ENCODE data around the gene FXN.
"Not testable (repeated sequence)": the region's sequence is repeated elsewhere in the genome, so short reads cannot be mapped to it uniquely, and the experiment has no call there.

The FXN gene

DNA sequence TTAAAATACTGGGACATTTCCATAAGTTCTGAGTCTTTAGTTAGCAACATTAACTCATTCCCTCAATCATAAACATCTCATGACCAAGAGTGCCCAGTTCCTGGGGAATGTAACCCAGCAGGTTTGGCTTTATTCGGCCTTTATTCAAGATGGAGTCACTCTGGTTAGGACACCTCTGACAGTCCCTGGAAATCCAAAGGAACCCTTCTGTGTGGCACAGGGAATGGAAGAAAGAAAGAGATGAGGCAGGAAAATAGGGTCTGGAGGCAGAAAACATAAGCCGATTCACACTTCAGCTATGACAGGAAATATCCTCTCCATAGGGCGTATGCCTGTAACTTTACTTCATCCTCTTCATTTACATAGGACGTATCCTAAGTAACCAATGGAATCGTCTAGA, 53.5 kb downstream of the FXN start:
- H3K4me1 ChIP-seq (ENCODE audit: control insufficient read depth, insufficient read depth, low read length) = peaks cover 12% of the 10 kb centered on the region
- no peaks in the 10 kb centered on the region for H3K36me3 ChIP-seq (ENCODE audit: control insufficient read depth, insufficient read depth, low read length, severe bottlenecking)
- H3K9ac ChIP-seq (ENCODE audit: low read length) = no peak overlapping the region
- DNase-seq (ENCODE audit: low read depth) = no peak
- no peak overlapping the region for H3K4me3 ChIP-seq (ENCODE audit: low read length)
- no peaks in the 10 kb centered on the region for H3K9me3 ChIP-seq (ENCODE audit: control insufficient read depth, low read length)
- H3K27me3 ChIP-seq (replicated peaks; ENCODE audit: control insufficient read depth, insufficient read depth, low read length) = no peaks in the 10 kb centered on the region

- H3K27me3 ChIP-seq (replicated peaks; ENCODE audit: control insufficient read depth, insufficient read depth, low read length) = no peaks in the 10 kb centered on the region
Observed at GRCh38 chr9:69089491-69089890, 53.9 kb downstream of the FXN start.

DNA sequence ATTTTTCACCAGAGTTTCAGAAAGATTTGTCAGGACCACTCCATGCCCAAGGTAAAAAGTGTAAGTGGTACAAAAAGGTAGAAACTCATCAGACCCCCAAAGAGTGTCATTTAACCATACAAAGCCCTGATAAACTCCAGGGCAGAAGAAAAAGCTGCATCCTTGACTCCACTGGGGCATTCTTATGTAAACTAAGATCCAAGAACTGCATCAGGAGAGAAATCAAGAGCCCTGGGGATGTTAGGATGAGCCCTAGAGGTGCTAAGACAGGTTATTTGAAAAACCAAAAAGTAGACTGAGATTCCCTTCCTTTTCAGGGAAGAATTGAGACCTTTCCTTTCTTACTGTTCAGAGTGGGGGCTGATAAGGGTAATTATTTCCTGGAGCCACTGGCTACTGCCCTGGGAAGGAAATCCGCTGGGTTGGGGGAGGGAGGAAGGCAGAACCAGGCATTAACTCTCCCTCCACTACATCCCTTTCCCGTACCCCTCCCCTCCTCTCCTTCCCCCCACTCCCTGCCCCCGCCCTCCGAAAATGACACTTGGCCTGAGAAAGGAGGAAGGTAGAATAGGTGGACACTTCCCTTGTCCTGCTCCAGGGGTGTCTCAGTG, 54.7 kb downstream of the FXN start:
- Histone ChIP-seq H3K27me3 (replicated peaks; ENCODE audit: control insufficient read depth, insufficient read depth, low read length) (no peaks in the 10 kb centered on the region), H3K36me3 (ENCODE audit: control insufficient read depth, insufficient read depth, low read length, severe bottlenecking) (no peaks in the 10 kb centered on the region), H3K4me1 (ENCODE audit: control insufficient read depth, insufficient read depth, low read length) (peaks cover 12% of the 10 kb centered on the region), H3K9me3 (ENCODE audit: control insufficient read depth, low read length) (no peaks in the 10 kb centered on the region), H3K9ac (ENCODE audit: low read length) (no peak overlapping the region), H3K4me3 (ENCODE audit: low read length) (no peak overlapping the region)
- DNase-seq (ENCODE audit: low read depth) = no peak

More at GRCh38 chr9:69089491-69089890, 53.9 kb downstream of the FXN start:
- DNase-seq (ENCODE audit: low read depth) = no peak
- Histone ChIP-seq H3K36me3 (ENCODE audit: control insufficient read depth, insufficient read depth, low read length, severe bottlenecking) (no peaks in the 10 kb centered on the region), H3K4me3 (ENCODE audit: low read length) (no peak overlapping the region), H3K9ac (ENCODE audit: low read length) (no peak overlapping the region), H3K4me1 (ENCODE audit: control insufficient read depth, insufficient read depth, low read length) (peaks cover 12% of the 10 kb centered on the region), H3K9me3 (ENCODE audit: control insufficient read depth, low read length) (no peaks in the 10 kb centered on the region)

DNA sequence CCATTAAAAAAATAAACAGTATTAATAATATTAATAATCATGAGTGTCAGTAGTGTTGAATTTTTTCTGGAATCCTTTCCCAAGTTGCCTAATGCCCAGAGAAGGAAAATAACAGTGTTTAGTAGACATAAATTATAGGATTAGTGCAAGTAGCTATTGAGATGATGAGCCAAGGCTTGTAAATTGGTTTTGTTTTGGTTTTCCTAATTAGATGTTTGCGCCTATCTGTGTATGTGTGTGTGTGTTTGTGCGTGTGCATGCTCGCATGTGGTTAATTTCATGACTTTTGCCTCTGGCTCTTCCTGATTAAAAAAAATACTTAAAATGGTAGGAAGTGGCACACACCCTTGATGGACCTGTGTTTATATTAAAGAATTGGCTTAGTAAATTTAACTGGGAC, 55.4 kb downstream of the FXN start:
- H3K9ac ChIP-seq (ENCODE audit: low read length) = no peak overlapping the region
- no peaks in the 10 kb centered on the region for H3K36me3 ChIP-seq (ENCODE audit: control insufficient read depth, insufficient read depth, low read length, severe bottlenecking)
- no peak for DNase-seq (ENCODE audit: low read depth)
- H3K4me1 ChIP-seq (ENCODE audit: control insufficient read depth, insufficient read depth, low read length) = peaks cover 8% of the 10 kb centered on the region
- H3K9me3 ChIP-seq (ENCODE audit: control insufficient read depth, low read length) = no peaks in the 10 kb centered on the region
- H3K4me3 ChIP-seq (ENCODE audit: low read length) = no peak overlapping the region
- no peaks in the 10 kb centered on the region for H3K27me3 ChIP-seq (replicated peaks; ENCODE audit: control insufficient read depth, insufficient read depth, low read length)

- Histone ChIP-seq H3K9me3 (ENCODE audit: control insufficient read depth, low read length) (no peaks in the 10 kb centered on the region), H3K4me3 (ENCODE audit: low read length) (no peak overlapping the region), H3K9ac (ENCODE audit: low read length) (no peak overlapping the region), H3K36me3 (ENCODE audit: control insufficient read depth, insufficient read depth, low read length, severe bottlenecking) (no peaks in the 10 kb centered on the region), H3K27me3 (replicated peaks; ENCODE audit: control insufficient read depth, insufficient read depth, low read length) (no peaks in the 10 kb centered on the region), H3K4me1 (ENCODE audit: control insufficient read depth, insufficient read depth, low read length) (no peaks in the 10 kb centered on the region)
- no peak for DNase-seq (ENCODE audit: low read depth)
Observed at GRCh38 chr9:69093471-69094103, 58.0 kb downstream of the FXN start.

DNA sequence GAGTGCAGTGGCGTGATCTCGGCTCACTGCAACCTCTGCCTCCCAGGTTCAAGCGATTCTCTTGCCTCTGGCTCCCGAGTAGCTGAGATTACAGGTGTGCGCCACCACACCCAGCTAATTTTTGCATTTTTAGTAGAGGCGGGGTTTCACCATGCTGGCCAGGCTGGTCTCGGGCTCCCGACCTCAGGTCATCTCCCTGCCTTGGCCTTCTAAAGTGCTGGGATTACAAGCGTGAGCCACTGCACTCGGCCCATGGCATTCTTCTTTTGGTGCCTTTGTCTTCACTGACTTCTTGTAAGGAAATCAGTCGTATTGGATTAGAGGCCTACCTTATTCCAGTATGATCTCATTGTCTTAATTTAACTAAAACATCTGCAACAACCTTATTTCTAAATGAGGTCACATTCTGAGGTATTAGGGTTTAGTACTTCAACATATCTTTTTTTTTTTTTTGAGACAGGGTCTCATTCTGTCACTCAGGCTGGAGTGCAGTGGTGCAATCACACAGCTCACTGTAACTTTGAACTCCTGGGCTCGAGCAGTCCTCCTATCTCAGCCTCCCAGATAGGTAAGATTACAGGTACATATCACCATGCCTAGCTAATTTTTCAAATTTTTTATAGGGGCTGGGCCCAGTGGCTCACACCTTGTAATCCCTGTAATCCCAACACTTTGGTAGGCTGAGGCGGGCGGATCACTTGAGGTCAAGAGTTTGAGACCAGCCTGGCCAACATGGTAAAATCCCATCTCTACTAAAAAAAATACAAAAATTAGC, 59.0 kb downstream of the FXN start:
- not testable (repeated sequence) for H3K4me3 ChIP-seq (ENCODE audit: low read length); H3K27me3 ChIP-seq (replicated peaks; ENCODE audit: control insufficient read depth, insufficient read depth, low read length); H3K9me3 ChIP-seq (ENCODE audit: control insufficient read depth, low read length); H3K9ac ChIP-seq (ENCODE audit: low read length); H3K36me3 ChIP-seq (ENCODE audit: control insufficient read depth, insufficient read depth, low read length, severe bottlenecking); DNase-seq (ENCODE audit: low read depth); H3K4me1 ChIP-seq (ENCODE audit: control insufficient read depth, insufficient read depth, low read length)

GRCh38 chr9:69097064-69097463, 61.5 kb downstream of the FXN start:
- H3K4me1 ChIP-seq (ENCODE audit: control insufficient read depth, insufficient read depth, low read length) = no peaks in the 10 kb centered on the region
- no peak overlapping the region for H3K4me3 ChIP-seq (ENCODE audit: low read length)
- H3K9ac ChIP-seq (ENCODE audit: low read length) = no peak overlapping the region
- no peaks in the 10 kb centered on the region for H3K36me3 ChIP-seq (ENCODE audit: control insufficient read depth, insufficient read depth, low read length, severe bottlenecking)
- H3K27me3 ChIP-seq (replicated peaks; ENCODE audit: control insufficient read depth, insufficient read depth, low read length) = no peaks in the 10 kb centered on the region
- peak; percentile 70 for DNase-seq (ENCODE audit: low read depth)
- H3K9me3 ChIP-seq (ENCODE audit: control insufficient read depth, low read length) = no peaks in the 10 kb centered on the region

GRCh38 chr9:69097923-69098593, 62.5 kb downstream of the FXN start:
- Histone ChIP-seq H3K9ac (ENCODE audit: low read length) (no peak overlapping the region), H3K36me3 (ENCODE audit: control insufficient read depth, insufficient read depth, low read length, severe bottlenecking) (no peaks in the 10 kb centered on the region), H3K4me1 (ENCODE audit: control insufficient read depth, insufficient read depth, low read length) (no peaks in the 10 kb centered on the region), H3K27me3 (replicated peaks; ENCODE audit: control insufficient read depth, insufficient read depth, low read length) (no peaks in the 10 kb centered on the region), H3K9me3 (ENCODE audit: control insufficient read depth, low read length) (no peaks in the 10 kb centered on the region), H3K4me3 (ENCODE audit: low read length) (no peak overlapping the region)
- DNase-seq (ENCODE audit: low read depth) = no peak

DNA sequence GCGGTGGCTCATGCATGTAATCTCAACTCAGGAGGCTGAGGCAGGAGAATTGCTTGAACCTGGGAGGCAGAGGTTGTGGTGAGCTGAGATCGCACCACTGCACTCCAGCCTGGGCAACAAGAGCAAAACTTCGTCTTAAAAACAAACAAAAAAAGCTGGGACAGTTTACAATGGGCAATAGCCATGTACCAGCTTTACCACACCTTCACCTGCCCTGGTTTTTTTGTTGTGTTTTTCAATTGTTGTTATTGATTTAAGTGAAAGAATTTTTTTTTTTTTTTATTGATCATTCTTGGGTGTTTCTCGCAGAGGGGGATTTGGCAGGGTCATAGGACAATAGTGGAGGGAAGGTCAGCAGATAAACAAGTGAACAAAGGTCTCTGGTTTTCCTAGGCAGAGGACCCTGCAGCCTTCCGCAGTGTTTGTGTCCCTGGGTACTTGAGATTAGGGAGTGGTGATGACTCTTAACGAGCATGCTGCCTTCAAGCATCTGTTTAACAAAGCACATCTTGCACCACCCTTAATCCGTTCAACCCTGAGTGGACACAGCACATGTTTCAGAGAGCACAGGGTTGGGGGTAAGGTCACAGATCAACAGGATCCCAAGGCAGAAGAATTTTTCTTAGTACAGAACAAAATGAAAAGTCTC, 67.9 kb downstream of the FXN start:
- H3K36me3 ChIP-seq (ENCODE audit: control insufficient read depth, insufficient read depth, low read length, severe bottlenecking); H3K4me3 ChIP-seq (ENCODE audit: low read length); H3K9ac ChIP-seq (ENCODE audit: low read length); H3K27me3 ChIP-seq (replicated peaks; ENCODE audit: control insufficient read depth, insufficient read depth, low read length); H3K9me3 ChIP-seq (ENCODE audit: control insufficient read depth, low read length); DNase-seq (ENCODE audit: low read depth): not testable (repeated sequence)
- peaks cover 17% of the 10 kb centered on the region for H3K4me1 ChIP-seq (ENCODE audit: control insufficient read depth, insufficient read depth, low read length)

- Histone ChIP-seq H3K9me3 (ENCODE audit: control insufficient read depth, low read length) (no peaks in the 10 kb centered on the region), H3K36me3 (ENCODE audit: control insufficient read depth, insufficient read depth, low read length, severe bottlenecking) (no peaks in the 10 kb centered on the region), H3K4me3 (ENCODE audit: low read length) (no peak overlapping the region), H3K9ac (ENCODE audit: low read length) (no peak overlapping the region), H3K4me1 (ENCODE audit: control insufficient read depth, insufficient read depth, low read length) (peaks cover 17% of the 10 kb centered on the region), H3K27me3 (replicated peaks; ENCODE audit: control insufficient read depth, insufficient read depth, low read length) (no peaks in the 10 kb centered on the region)
- no peak for DNase-seq (ENCODE audit: low read depth)
Observed at GRCh38 chr9:69104830-69105527, 69.4 kb downstream of the FXN start.
